GM23248 (cell line): ENCODE results near the gene MEAK7. TPM values are rescaled to one million over a fixed set of nuclear protein-coding genes. Genes with fewer than 3 reads are reported as not detected.

Source experiments
- DNase-seq: peaks from one replicate; pipeline ENCODE4 v3.0.0-alpha.2; 2015
- H2AFZ ChIP-seq: fragments of 200-600 bp; sonication (generic); 2 replicates; pipeline ENCODE4 v1.6.1; 2016; ENCODE audit warnings: antibody characterized with exemption
- H3F3A ChIP-seq: fragments of 200-600 bp; sonication (generic); 2 replicates; pipeline ENCODE4 v1.6.1; 2016; ENCODE audit warnings: mild to moderate bottlenecking, antibody characterized with exemption, mixed run types; ENCODE audit not compliant: insufficient read depth
- H3K27ac ChIP-seq: fragments of 200-600 bp; sonication (generic); 2 replicates; pipeline ENCODE4 v1.5.1; 2016; ENCODE audit warnings: mild to moderate bottlenecking
- H3K27me3 ChIP-seq: fragments of 200-600 bp; sonication (generic); replicated peaks from 2 replicates; pipeline ENCODE4 v1.6.1; 2016; ENCODE audit warnings: mild to moderate bottlenecking; ENCODE audit not compliant: insufficient read depth
- H3K36me3 ChIP-seq: fragments of 200-600 bp; sonication (generic); 2 replicates; pipeline ENCODE4 v1.6.1; 2016; ENCODE audit warnings: low read depth, mild to moderate bottlenecking
- H3K4me1 ChIP-seq: fragments of 200-600 bp; sonication (generic); 2 replicates; pipeline ENCODE4 v1.6.1; 2016; ENCODE audit warnings: mild to moderate bottlenecking; ENCODE audit not compliant: insufficient read depth
- H3K4me2 ChIP-seq: fragments of 200-600 bp; sonication (generic); one replicate; pipeline ENCODE4 v1.6.1; 2016; ENCODE audit warnings: mild to moderate bottlenecking; ENCODE audit not compliant: unreplicated experiment
- H3K4me3 ChIP-seq: fragments of 200-600 bp; sonication (generic); 2 replicates; pipeline ENCODE4 v1.5.1; 2016; ENCODE audit warnings: mild to moderate bottlenecking
- H3K79me2 ChIP-seq: fragments of 200-600 bp; sonication (generic); 2 replicates; pipeline ENCODE4 v1.6.1; 2016; ENCODE audit warnings: mild to moderate bottlenecking; ENCODE audit not compliant: insufficient read depth
- H3K9ac ChIP-seq: fragments of 200-600 bp; sonication (generic); 2 replicates; pipeline ENCODE4 v1.6.1; 2016; ENCODE audit warnings: mild to moderate bottlenecking
- H3K9me2 ChIP-seq: fragments of 200-600 bp; sonication (generic); 2 replicates; pipeline ENCODE4 v1.6.1; 2016; ENCODE audit warnings: mixed run types, mild to moderate bottlenecking, moderate library complexity; ENCODE audit not compliant: insufficient read depth
- H3K9me3 ChIP-seq: fragments of 200-600 bp; sonication (generic); one replicate; pipeline ENCODE4 v1.6.1; 2017; ENCODE audit warnings: low read depth
- H4K20me1 ChIP-seq: fragments of 200-600 bp; sonication (generic); 2 replicates; pipeline ENCODE4 v1.6.0; 2016; ENCODE audit not compliant: insufficient read depth
- EZH2 ChIP-seq: fragments of 200-600 bp; sonication (generic); IDR thresholded peaks from 2 replicates; pipeline ENCODE4 v1.6.1; 2018; ENCODE audit warnings: antibody characterized with exemption, mild to moderate bottlenecking; ENCODE audit not compliant: insufficient read depth, poor library complexity, severe bottlenecking
- EZH2phosphoT487 ChIP-seq: fragments of 200-600 bp; sonication (generic); IDR thresholded peaks from 2 replicates; pipeline ENCODE4 v1.6.1; 2018; ENCODE audit warnings: antibody characterized with exemption, moderate library complexity, mild to moderate bottlenecking, low read depth; ENCODE audit not compliant: insufficient read depth
- WGBS, 2 experiments: methylation state at CpG; one replicate each; pipeline ENCODE4 v1.1.6; 2015 to 2017; ENCODE audit warnings: low lambda C conversion rate in 2 of 2, low coverage in 1 of 2; ENCODE audit errors: missing lambda C conversion rate in 2 of 2; 5-methylcytosine and 5-hydroxymethylcytosine counted together
- in situ Hi-C: fragments of 300-500 bp; cut with MboI; formaldehyde crosslinking; loops from 2 replicates; pipeline ENCODE4 v1.15.0; 2020
- polyA plus RNA-seq: library from polyadenylated mRNA; unstranded; fragments of >200 nt; fragmentation: Nextera tagmentation; extraction: Ambion mirVana; gene quantifications from 2 replicates; pipeline ENCODE4 v1.2.1, GENCODE V29; 2016
- total RNA-seq: library from RNA; depleted of rRNA; stranded (reverse); fragments of >200 nt; shearing (Covaris generic); gene quantifications from 2 replicates; pipeline ENCODE4 v1.2.3, GENCODE V29; 2014

The MEAK7 gene
- total and polyA plus RNA-seq, 2 experiments from 2014 or later, result 45.6 to 62.0 TPM

DNA sequence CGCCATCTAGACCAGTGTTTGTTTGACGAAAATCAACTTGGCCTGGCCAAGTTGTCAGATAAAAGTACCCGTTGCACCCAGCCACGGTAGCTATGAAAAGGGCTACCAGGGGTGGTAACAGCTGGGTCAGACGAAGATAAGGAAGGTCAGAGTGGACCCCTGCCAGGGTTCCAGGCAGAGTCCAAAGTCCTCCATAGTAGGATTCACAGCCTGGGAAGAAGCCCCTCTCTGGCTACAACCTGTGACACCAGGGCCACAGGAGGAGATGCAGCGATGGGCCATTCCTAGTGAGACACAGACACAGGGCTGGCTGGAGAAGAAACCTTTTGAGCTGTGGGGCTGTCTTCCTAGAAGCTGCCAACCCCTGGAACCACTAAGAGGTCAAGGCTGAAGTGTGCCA lies 39.3 kb downstream of the MEAK7 start:
- H3F3A ChIP-seq, result no peaks in the 10 kb centered on the region
- H3K9ac ChIP-seq, result no peak overlapping the region
- no peaks in the 10 kb centered on the region for H3K4me1 ChIP-seq
- H3K4me3 ChIP-seq, result no peak overlapping the region
- peaks cover 53% of the 10 kb centered on the region for H3K36me3 ChIP-seq
- no peaks in the 10 kb centered on the region for H3K27me3 ChIP-seq
- no peaks in the 10 kb centered on the region for H3K9me2 ChIP-seq
- no peak overlapping the region for H3K4me2 ChIP-seq
- peaks cover 30% of the 10 kb centered on the region for H3K79me2 ChIP-seq
- H2AFZ ChIP-seq, result no peak overlapping the region
- 89 to 92% methylated on average over 6 of the region's 6 CpGs for WGBS, 2 experiments
- in situ Hi-C loops, result no loop called here
- H3K9me3 ChIP-seq, result no peaks in the 10 kb centered on the region
- H4K20me1 ChIP-seq, result no peaks in the 10 kb centered on the region
- no peak for DNase-seq
- TF ChIP-seq EZH2 (no peak), EZH2phosphoT487 (no peak)
- H3K27ac ChIP-seq, result no peak overlapping the region

DNA sequence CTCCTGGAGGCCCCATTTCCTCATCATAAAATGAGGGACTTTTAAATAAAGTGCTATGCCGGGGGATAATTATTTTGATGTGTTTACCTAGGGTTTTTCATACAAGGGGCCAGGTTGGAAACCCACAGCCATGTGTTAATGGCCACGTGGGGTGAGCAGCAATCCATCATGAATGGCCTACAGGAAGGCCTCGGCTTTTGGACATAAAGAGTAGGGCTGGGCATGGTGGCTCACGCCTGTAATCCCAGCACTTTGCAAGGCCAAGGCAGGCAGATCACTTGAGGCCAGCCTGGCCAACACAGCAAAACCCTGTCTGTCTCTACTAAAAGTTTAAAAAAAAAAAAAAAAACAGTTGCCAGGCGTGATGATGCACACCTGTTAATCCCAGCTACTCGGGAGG lies 40.3 kb downstream of the MEAK7 start:
- no peak for DNase-seq
- no peaks in the 10 kb centered on the region for H3K9me3 ChIP-seq
- no peaks in the 10 kb centered on the region for H3K9me2 ChIP-seq
- H3K4me1 ChIP-seq, result no peaks in the 10 kb centered on the region
- WGBS, 2 experiments, result 90 to 91% methylated on average over 6 of the region's 6 CpGs
- no peak overlapping the region for H3K4me3 ChIP-seq
- in situ Hi-C loops, result no loop called here
- peaks cover 30% of the 10 kb centered on the region for H3K79me2 ChIP-seq
- H3K4me2 ChIP-seq, result no peak overlapping the region
- H4K20me1 ChIP-seq, result no peaks in the 10 kb centered on the region
- H3K36me3 ChIP-seq, result peaks cover 53% of the 10 kb centered on the region
- H2AFZ ChIP-seq, result no peak overlapping the region
- H3K27ac ChIP-seq, result no peak overlapping the region
- H3F3A ChIP-seq, result no peaks in the 10 kb centered on the region
- no peaks in the 10 kb centered on the region for H3K27me3 ChIP-seq
- H3K9ac ChIP-seq, result no peak overlapping the region
- TF ChIP-seq EZH2phosphoT487, result no peak

DNA sequence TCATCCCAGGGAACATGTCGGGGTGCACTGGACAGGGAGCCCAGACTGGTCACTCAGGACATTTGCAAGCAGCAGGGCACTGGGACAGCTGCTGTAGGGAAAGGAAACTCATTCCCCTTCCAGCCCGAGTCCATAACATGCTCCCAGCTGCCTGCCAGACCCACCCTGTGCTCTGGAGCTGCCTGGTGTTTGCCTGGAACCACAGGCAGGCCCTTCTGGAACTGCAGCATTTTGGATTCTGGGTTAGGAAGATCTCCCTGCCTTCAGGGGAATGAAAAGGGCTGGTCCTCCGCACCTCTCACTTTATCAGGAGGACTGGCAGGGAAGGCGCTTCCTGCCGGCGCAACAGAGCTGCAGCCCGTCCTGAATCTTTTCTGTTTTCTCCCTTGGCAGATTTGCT lies 41.2 kb downstream of the MEAK7 start:
- Histone ChIP-seq H4K20me1 (no peaks in the 10 kb centered on the region), H3F3A (no peaks in the 10 kb centered on the region), H3K9me2 (no peaks in the 10 kb centered on the region), H3K36me3 (peaks cover 52% of the 10 kb centered on the region), H3K79me2 (peaks cover 30% of the 10 kb centered on the region), H3K4me1 (no peaks in the 10 kb centered on the region), H3K27me3 (no peaks in the 10 kb centered on the region), H3K27ac (no peak overlapping the region), H3K4me2 (no peak overlapping the region), H2AFZ (no peak overlapping the region), H3K9me3 (no peaks in the 10 kb centered on the region), H3K4me3 (no peak overlapping the region), H3K9ac (no peak overlapping the region)
- WGBS, 2 experiments, result 75 to 77% methylated on average over 7 of the region's 7 CpGs
- in situ Hi-C loops, result no loop called here
- DNase-seq, result no peak
- TF ChIP-seq EZH2 (no peak), EZH2phosphoT487 (no peak)

DNA sequence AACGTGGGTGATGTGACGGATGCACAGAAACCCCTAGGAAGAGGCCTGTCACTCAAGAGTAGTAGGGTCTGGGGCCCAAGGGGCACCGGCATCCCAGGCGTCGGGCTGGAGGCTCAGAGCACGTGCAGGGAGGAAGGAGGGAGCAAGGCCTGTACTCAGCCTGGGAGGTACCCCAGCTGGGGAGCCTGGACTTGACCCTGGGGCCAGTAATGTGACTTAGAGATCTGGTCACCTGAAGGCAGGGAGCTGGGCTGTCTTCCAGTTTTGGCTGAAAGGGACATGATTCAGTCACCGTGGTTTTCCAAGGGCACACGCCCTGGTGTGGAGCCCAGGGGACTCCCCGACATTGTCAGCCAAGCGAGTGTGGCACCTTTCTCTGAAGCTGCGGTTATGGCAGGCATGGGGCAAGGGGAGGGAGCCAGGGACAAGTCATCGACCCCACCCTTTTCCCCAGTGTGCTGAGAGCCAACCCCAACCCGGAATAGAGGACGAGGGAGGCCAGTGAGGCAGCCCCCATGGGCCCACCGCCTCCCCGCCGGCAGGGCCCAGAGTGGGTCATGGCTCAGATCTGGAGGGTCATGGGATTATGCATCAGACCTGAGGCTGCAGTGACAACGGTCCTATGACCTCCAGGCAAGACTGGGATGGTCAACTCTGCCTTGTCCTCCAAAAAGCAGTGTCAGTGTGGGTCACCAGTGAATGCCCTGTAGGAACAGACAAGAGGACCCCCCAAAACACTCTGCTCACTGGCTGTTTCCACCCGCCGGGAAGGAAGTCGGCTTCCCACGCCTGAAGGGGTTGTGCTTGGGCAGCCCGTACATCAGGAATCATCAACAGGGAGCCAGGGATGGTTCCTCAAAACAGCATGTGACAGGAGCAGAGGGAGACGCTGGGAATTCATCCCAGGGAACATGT lies 41.9 kb downstream of the MEAK7 start:
- peak; percentile 8 for DNase-seq
- TF ChIP-seq EZH2phosphoT487 (no peak), EZH2 (no peak)
- Histone ChIP-seq H3K4me3 (no peak overlapping the region), H3K27ac (no peak overlapping the region), H2AFZ (no peak overlapping the region), H3K36me3 (peaks cover 45% of the 10 kb centered on the region), H3K79me2 (peaks cover 25% of the 10 kb centered on the region), H3K4me2 (no peak overlapping the region), H3F3A (no peaks in the 10 kb centered on the region), H3K27me3 (no peaks in the 10 kb centered on the region), H3K9me3 (no peaks in the 10 kb centered on the region), H3K9me2 (no peaks in the 10 kb centered on the region), H3K4me1 (no peaks in the 10 kb centered on the region), H4K20me1 (no peaks in the 10 kb centered on the region), H3K9ac (no peak overlapping the region)
- in situ Hi-C loops, result no loop called here
- WGBS, 2 experiments, result 74% methylated on average over 23 to 24 of the region's 24 CpGs
